ENCODE data around the gene MEF2A. TPM values are rescaled to one million over a fixed set of nuclear protein-coding genes. Genes with fewer than 3 reads are reported as not detected.

The MEF2A gene
- total RNA-seq, 2 experiments from 2014 or later, result 16.5 to 20.9 TPM

GRCh38 chr15:99546441-99547100 is 19.2 kb upstream of the MEF2A start:
- H3K27me3 Mint-ChIP-seq, result no peaks in the 10 kb centered on the region
- peaks cover 11% of the 10 kb centered on the region for H3K4me1 Mint-ChIP-seq
- ChIA-PET POLR2A (no interaction called here), CTCF (interaction anchor here (0.6 to 0.7 kb wide), 2 partner anchors 14 to 215 kb away, joined by 3 read pairs; no protein-coding TSS in a partner anchor)
- no peak for ATAC-seq
- H3K36me3 Mint-ChIP-seq (ENCODE audit: low read depth), result no peaks in the 10 kb centered on the region
- intact Hi-C loops (cut with DNase I, micrococcal nuclease), result no loop called here
- no peak for DNase-seq
- no peak overlapping the region for H3K4me3 Mint-ChIP-seq
- H3K27ac Mint-ChIP-seq, result no peak overlapping the region
- no peaks in the 10 kb centered on the region for H3K9me3 Mint-ChIP-seq (ENCODE audit: low read depth)

- DNase-seq, result no peak
These were observed 18.3 kb upstream of the MEF2A start for GRCh38 chr15:99547517-99547916.

GRCh38 chr15:99550077-99550476 is 15.7 kb upstream of the MEF2A start:
- peak overlapping the region; percentile 10 for H3K27ac Mint-ChIP-seq
- no peaks in the 10 kb centered on the region for H3K27me3 Mint-ChIP-seq
- H3K4me3 Mint-ChIP-seq, result no peak overlapping the region
- ChIA-PET POLR2A (no interaction called here), CTCF (interaction anchor here (1.1 to 3.2 kb wide), 3 partner anchors 17 to 154 kb away, joined by 3 to 9 read pairs (median 3); no protein-coding TSS in a partner anchor)
- no peaks in the 10 kb centered on the region for H3K9me3 Mint-ChIP-seq (ENCODE audit: low read depth)
- intact Hi-C loops (cut with DNase I, micrococcal nuclease), result no loop called here
- ATAC-seq (peak; percentile 96), DNase-seq (peak; percentile 54)
- peaks cover 11% of the 10 kb centered on the region for H3K4me1 Mint-ChIP-seq
- H3K36me3 Mint-ChIP-seq (ENCODE audit: low read depth), result no peaks in the 10 kb centered on the region

More at GRCh38 chr15:99547517-99547916, 18.3 kb upstream of the MEF2A start:
- Mint-ChIP-seq H3K4me1 (peaks cover 11% of the 10 kb centered on the region), H3K36me3 (ENCODE audit: low read depth) (no peaks in the 10 kb centered on the region), H3K9me3 (ENCODE audit: low read depth) (no peaks in the 10 kb centered on the region), H3K4me3 (no peak overlapping the region), H3K27me3 (no peaks in the 10 kb centered on the region), H3K27ac (no peak overlapping the region)
- ATAC-seq, result no peak
- POLR2A ChIA-PET, result no interaction called here
- CTCF ChIA-PET, result interaction anchor here (3.2 kb wide), 1 partner anchor 157 kb away, joined by 9 read pairs; no protein-coding TSS in a partner anchor
- intact Hi-C loops (cut with DNase I, micrococcal nuclease), result no loop called here

- intact Hi-C loops (cut with DNase I, micrococcal nuclease), result no loop called here
These were observed 13.7 kb upstream of the MEF2A start for GRCh38 chr15:99552111-99552510.

GRCh38 chr15:99554880-99555488 is 10.8 kb upstream of the MEF2A start:
- DNase-seq (no peak), ATAC-seq (no peak)
- no peak overlapping the region for H3K27ac Mint-ChIP-seq
- no peaks in the 10 kb centered on the region for H3K36me3 Mint-ChIP-seq (ENCODE audit: low read depth)
- H3K4me3 Mint-ChIP-seq, result no peak overlapping the region
- no peaks in the 10 kb centered on the region for H3K27me3 Mint-ChIP-seq
- H3K9me3 Mint-ChIP-seq (ENCODE audit: low read depth), result no peaks in the 10 kb centered on the region
- ChIA-PET CTCF (interaction anchor here (1.0 kb wide), 1 partner anchor 14 kb away, joined by 3 read pairs; no protein-coding TSS in a partner anchor), POLR2A (no interaction called here)
- intact Hi-C loops (cut with DNase I, micrococcal nuclease), result no loop called here
- H3K4me1 Mint-ChIP-seq, result peaks cover 6% of the 10 kb centered on the region

More at GRCh38 chr15:99552111-99552510, 13.7 kb upstream of the MEF2A start:
- no peaks in the 10 kb centered on the region for H3K36me3 Mint-ChIP-seq (ENCODE audit: low read depth)
- CTCF ChIA-PET, result interaction anchor here (1.0 to 1.1 kb wide), 2 partner anchors 19 to 205 kb away, joined by 3 read pairs; no protein-coding TSS in a partner anchor
- H3K4me1 Mint-ChIP-seq, result peaks cover 11% of the 10 kb centered on the region
- no peak overlapping the region for H3K4me3 Mint-ChIP-seq
- POLR2A ChIA-PET, result no interaction called here
- H3K27me3 Mint-ChIP-seq, result no peaks in the 10 kb centered on the region
- H3K9me3 Mint-ChIP-seq (ENCODE audit: low read depth), result no peaks in the 10 kb centered on the region
- DNase-seq (no peak), ATAC-seq (no peak)
- H3K27ac Mint-ChIP-seq, result no peak overlapping the region

- ChIA-PET POLR2A (no interaction called here), CTCF (interaction anchor here (1.0 kb wide), 1 partner anchor 12 kb away, joined by 3 read pairs; no protein-coding TSS in a partner anchor)
- Mint-ChIP-seq H3K27ac (no peak overlapping the region), H3K27me3 (no peaks in the 10 kb centered on the region), H3K4me1 (no peaks in the 10 kb centered on the region), H3K36me3 (ENCODE audit: low read depth) (no peaks in the 10 kb centered on the region), H3K9me3 (ENCODE audit: low read depth) (no peaks in the 10 kb centered on the region), H3K4me3 (no peak overlapping the region)
- ATAC-seq (no peak), DNase-seq (no peak)
- intact Hi-C loops (cut with DNase I, micrococcal nuclease), result no loop called here
These were observed 9.8 kb upstream of the MEF2A start for GRCh38 chr15:99556011-99556410.

GRCh38 chr15:99556578-99556977 is 9.2 kb upstream of the MEF2A start:
- Mint-ChIP-seq H3K27ac (no peak overlapping the region), H3K27me3 (no peaks in the 10 kb centered on the region), H3K36me3 (ENCODE audit: low read depth) (no peaks in the 10 kb centered on the region), H3K9me3 (ENCODE audit: low read depth) (no peaks in the 10 kb centered on the region), H3K4me1 (no peaks in the 10 kb centered on the region), H3K4me3 (no peak overlapping the region)
- ChIA-PET POLR2A (no interaction called here), CTCF (interaction anchor here (1.3 kb wide), 1 partner anchor 11 kb away, joined by 7 read pairs; no protein-coding TSS in a partner anchor)
- no peak for ATAC-seq
- intact Hi-C loops (cut with DNase I, micrococcal nuclease), result no loop called here
- no peak for DNase-seq

- Mint-ChIP-seq H3K4me1 (no peaks in the 10 kb centered on the region), H3K4me3 (no peak overlapping the region), H3K27me3 (no peaks in the 10 kb centered on the region), H3K36me3 (ENCODE audit: low read depth) (no peaks in the 10 kb centered on the region), H3K9me3 (ENCODE audit: low read depth) (no peaks in the 10 kb centered on the region), H3K27ac (no peak overlapping the region)
- no peak for ATAC-seq
- DNase-seq, result no peak
- POLR2A ChIA-PET, result no interaction called here
- intact Hi-C loops (cut with DNase I, micrococcal nuclease), result no loop called here
- CTCF ChIA-PET, result interaction anchor here (1.3 kb wide), 1 partner anchor 9 kb away, joined by 7 read pairs; no protein-coding TSS in a partner anchor
These were observed 7.7 kb upstream of the MEF2A start for GRCh38 chr15:99558084-99558483.

GRCh38 chr15:99558571-99558970 is 7.2 kb upstream of the MEF2A start:
- CTCF ChIA-PET, result no interaction called here
- DNase-seq, result no peak
- Mint-ChIP-seq H3K4me1 (peaks cover under 1% of the 10 kb centered on the region), H3K4me3 (no peak overlapping the region), H3K36me3 (ENCODE audit: low read depth) (no peaks in the 10 kb centered on the region), H3K27me3 (no peaks in the 10 kb centered on the region), H3K9me3 (ENCODE audit: low read depth) (no peaks in the 10 kb centered on the region), H3K27ac (no peak overlapping the region)
- ATAC-seq, result no peak
- POLR2A ChIA-PET, result no interaction called here
- intact Hi-C loops (cut with DNase I, micrococcal nuclease), result no loop called here

GRCh38 chr15:99561476-99562230 is 4.1 kb upstream of the MEF2A start:
- Mint-ChIP-seq H3K27ac (no peak overlapping the region), H3K4me1 (peaks cover 8% of the 10 kb centered on the region), H3K4me3 (no peak overlapping the region), H3K9me3 (ENCODE audit: low read depth) (no peaks in the 10 kb centered on the region), H3K27me3 (no peaks in the 10 kb centered on the region), H3K36me3 (ENCODE audit: low read depth) (no peaks in the 10 kb centered on the region)
- intact Hi-C loops (cut with DNase I, micrococcal nuclease), result loop anchor here (10.0 kb wide), 3 partner anchors 137 to 783 kb away; partner anchors contain the start of gene ADAMTS17 (in 1 of the 2)
- DNase-seq (no peak), ATAC-seq (no peak)
- ChIA-PET CTCF (interaction anchor here (0.8 to 1.3 kb wide), 2 partner anchors 195 to 289 kb away, joined by 3 to 5 read pairs; no protein-coding TSS in a partner anchor), POLR2A (no interaction called here)

GRCh38 chr15:99562238-99562637 is 3.5 kb upstream of the MEF2A start:
- intact Hi-C loops (cut with DNase I, micrococcal nuclease), result loop anchor here (10.0 kb wide), 3 partner anchors 137 to 783 kb away; partner anchors contain the start of gene ADAMTS17 (in 1 of the 2)
- ATAC-seq, result no peak
- H3K27me3 Mint-ChIP-seq, result no peaks in the 10 kb centered on the region
- no peak for DNase-seq
- no peak overlapping the region for H3K27ac Mint-ChIP-seq
- no peaks in the 10 kb centered on the region for H3K9me3 Mint-ChIP-seq (ENCODE audit: low read depth)
- ChIA-PET POLR2A (no interaction called here), CTCF (interaction anchor here (0.8 to 1.3 kb wide), 3 partner anchors 18 to 290 kb away, joined by 3 to 5 read pairs (median 3); no protein-coding TSS in a partner anchor)
- peaks cover 8% of the 10 kb centered on the region for H3K4me1 Mint-ChIP-seq
- no peak overlapping the region for H3K4me3 Mint-ChIP-seq
- H3K36me3 Mint-ChIP-seq (ENCODE audit: low read depth), result no peaks in the 10 kb centered on the region

Data from activated CD4-positive, alpha-beta T cell treated with anti-CD3 and anti-CD28 coated beads for 36 hours (primary cell).